Regular cardiac myocyte (primary cell): ENCODE data around the gene RTL9. TPM values are rescaled to one million over a fixed set of nuclear protein-coding genes. Genes with fewer than 3 reads are reported as not detected.

Source experiments
- total RNA-seq: library from RNA; depleted of rRNA; stranded (reverse); fragments of >200 nt; gene quantifications from 2 replicates; pipeline ENCODE4 v1.2.3, GENCODE V29; 2014

Gene RTL9
- total RNA-seq = under 0.01 TPM in 2 replicates

DNA sequence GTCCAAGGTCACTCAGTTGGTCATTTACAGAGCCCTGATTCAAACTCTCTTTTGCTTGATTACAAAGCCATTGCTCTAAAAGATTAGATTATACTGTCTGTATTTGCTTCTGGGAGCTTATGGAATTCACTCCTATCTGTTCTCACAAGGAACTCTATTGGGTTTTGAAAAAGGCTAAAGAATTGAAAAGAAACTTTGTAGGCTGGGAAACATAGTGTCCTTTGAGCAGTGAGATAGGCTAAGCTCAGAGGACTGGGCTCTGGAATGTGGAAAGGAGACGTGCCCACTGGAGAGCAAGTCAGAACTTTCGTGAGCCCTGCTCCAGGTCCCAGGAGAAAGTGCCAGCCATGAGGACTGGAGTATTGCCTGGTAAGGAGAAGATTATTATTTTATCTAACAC is at the start of gene RTL9:
Gene RTL9 (plus strand): TSS at position 301 of the 400 bp plus-strand sequence. CDS start 91,770 bp downstream, outside the sequence.

DNA sequence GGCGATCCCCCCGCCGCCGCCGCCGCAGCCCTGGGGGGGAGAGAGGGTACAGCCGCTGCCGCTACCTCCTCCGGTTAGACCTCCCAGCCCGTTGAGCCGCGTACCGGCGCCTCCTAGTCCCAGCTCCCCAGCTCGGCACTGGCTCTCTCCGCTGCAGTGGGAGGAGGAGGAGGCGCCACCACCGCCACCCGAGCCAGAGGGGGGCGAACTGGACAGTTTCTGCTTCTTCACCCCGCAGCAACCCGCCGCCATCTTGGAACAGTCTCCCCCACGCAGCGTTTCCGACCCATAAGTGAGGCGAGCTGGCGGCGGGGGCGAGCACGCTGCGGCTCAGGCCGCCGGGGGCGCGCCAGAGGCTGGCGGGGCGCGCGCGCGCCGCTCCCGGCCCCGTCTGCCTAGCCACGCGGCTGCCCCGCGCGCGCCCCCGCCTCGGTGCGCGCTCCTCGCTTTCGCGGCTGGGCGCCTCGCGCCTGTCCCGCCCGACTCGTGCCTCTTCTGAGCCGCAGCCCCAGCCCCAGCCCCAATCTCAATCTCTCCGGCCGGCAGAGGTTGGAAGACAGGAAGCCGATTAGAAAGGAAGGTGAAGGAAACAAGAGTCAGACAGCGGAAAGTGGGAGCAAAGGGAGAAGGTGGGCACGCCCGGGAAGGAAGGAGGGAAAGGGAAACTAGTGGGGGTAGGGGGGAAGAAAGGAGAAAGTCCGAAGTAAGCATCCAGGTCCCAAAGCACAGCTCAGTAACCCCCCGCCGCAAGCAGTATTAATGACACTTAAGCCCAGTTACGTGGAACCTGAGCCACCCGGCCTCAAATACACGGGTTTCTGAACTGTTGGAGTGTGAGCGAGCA is 40.6 kb upstream of the RTL9 start, which contains the start of gene AMMECR1:
Gene AMMECR1 (minus strand): TSS at position 266 of the 844 bp plus-strand sequence. CDS start 14 bp downstream, at position 252.

Other genes starting within 250 kb of the RTL9 start
- 6.2 and 13.4 TPM in 2 replicates for gene AMMECR1, start 40.8 kb upstream of the RTL9 start, total RNA-seq